WTC11 (cell line): ENCODE data around the gene SEPTIN10. TPM values are rescaled to one million over a fixed set of nuclear protein-coding genes. Genes with fewer than 3 reads are reported as not detected.

ENCODE experiments used
- ARID4B ChIP-seq: sonication (generic); formaldehyde crosslinking; IDR thresholded peaks from 2 replicates; pipeline ENCODE4 v1.8.0; 2023; ENCODE audit warnings: missing genetic modification reagents, mild to moderate bottlenecking, borderline replicate concordance
- ATF1 ChIP-seq: sonication (generic); formaldehyde crosslinking; IDR thresholded peaks from 2 replicates; pipeline ENCODE4 v1.8.1; 2023; ENCODE audit warnings: mild to moderate bottlenecking, moderate library complexity, missing genetic modification reagents
- ATF2 ChIP-seq: sonication (generic); formaldehyde crosslinking; IDR thresholded peaks from 2 replicates; pipeline ENCODE4 v1.8.1; 2022; ENCODE audit warnings: low read depth, missing genetic modification reagents, borderline replicate concordance
- CBFB ChIP-seq: sonication (generic); formaldehyde crosslinking; IDR thresholded peaks from 2 replicates; pipeline ENCODE4 v1.8.1; 2022; ENCODE audit warnings: mild to moderate bottlenecking, low read depth, missing genetic modification reagents
- E2F1 ChIP-seq: sonication (generic); formaldehyde crosslinking; IDR thresholded peaks from 2 replicates; pipeline ENCODE4 v1.8.0; 2022; ENCODE audit warnings: mild to moderate bottlenecking, missing genetic modification reagents
- E2F5 ChIP-seq: sonication (generic); formaldehyde crosslinking; IDR thresholded peaks from 2 replicates; pipeline ENCODE4 v1.8.1; 2022; ENCODE audit warnings: mild to moderate bottlenecking, moderate library complexity, missing genetic modification reagents
- ERG ChIP-seq: fragments of 250-450 bp; sonication (Bioruptor Pico); IDR thresholded peaks from 2 replicates; pipeline ENCODE4 v1.8.0; 2021; ENCODE audit warnings: mild to moderate bottlenecking
- ESRRA ChIP-seq: sonication (generic); formaldehyde crosslinking; IDR thresholded peaks from 2 replicates; pipeline ENCODE4 v1.8.1; 2022; ENCODE audit warnings: mild to moderate bottlenecking, missing genetic modification reagents, borderline replicate concordance
- JAZF1 ChIP-seq: fragments of 250-450 bp; sonication (Bioruptor Pico); IDR thresholded peaks from 2 replicates; pipeline ENCODE4 v1.9.0; 2021; ENCODE audit warnings: moderate library complexity, mild to moderate bottlenecking, inconsistent platforms
- MAX ChIP-seq: sonication (generic); formaldehyde crosslinking; IDR thresholded peaks from 2 replicates; pipeline ENCODE4 v1.8.0; 2022; ENCODE audit warnings: mild to moderate bottlenecking, missing genetic modification reagents
- MYBL2 ChIP-seq: sonication (generic); formaldehyde crosslinking; IDR thresholded peaks from 2 replicates; pipeline ENCODE4 v1.8.1; 2023; ENCODE audit warnings: mild to moderate bottlenecking, moderate library complexity, missing genetic modification reagents
- NFATC4 ChIP-seq: fragments of 250-450 bp; sonication (Bioruptor Pico); IDR thresholded peaks from 2 replicates; pipeline ENCODE4 v1.9.0; 2021; ENCODE audit warnings: mild to moderate bottlenecking
- NFE2L1 ChIP-seq: sonication (generic); formaldehyde crosslinking; IDR thresholded peaks from 2 replicates; pipeline ENCODE4 v1.8.1; 2023; ENCODE audit warnings: missing genetic modification reagents
- TEAD1 ChIP-seq: sonication (generic); formaldehyde crosslinking; IDR thresholded peaks from 2 replicates; pipeline ENCODE4 v1.8.0; 2022; ENCODE audit warnings: mild to moderate bottlenecking, missing genetic modification reagents
- USF2 ChIP-seq: sonication (generic); formaldehyde crosslinking; IDR thresholded peaks from 2 replicates; pipeline ENCODE4 v1.8.1; 2023; ENCODE audit warnings: mild to moderate bottlenecking, missing genetic modification reagents, moderate library complexity
- ZNF416 ChIP-seq: fragments of 250-450 bp; sonication (Bioruptor Pico); IDR thresholded peaks from 2 replicates; pipeline ENCODE4 v1.9.0; 2021; ENCODE audit warnings: mild to moderate bottlenecking, inconsistent platforms
- total RNA-seq: library from RNA; stranded (reverse); gene quantifications from 3 replicates; pipeline ENCODE4 v1.2.3, GENCODE V29; 2021

Gene SEPTIN10
- total RNA-seq, 1 experiment from 2014 or later, result 86.8 TPM

- TF ChIP-seq ATF2 (CRISPR knock-in tag) (0 out of 2 replicates have a peak, but pooled peaks have one; percentile 18), MAX (CRISPR knock-in tag) (peak; percentile 98), E2F5 (CRISPR knock-in tag) (peak; percentile 23; the same call in 1 of the 2 replicates), NFATC4 (no peak), CBFB (CRISPR knock-in tag) (no peak), MYBL2 (CRISPR knock-in tag) (0 out of 2 replicates have a peak, but pooled peaks have one; percentile 59), ERG (CRISPR knock-in tag) (no peak), NFE2L1 (CRISPR knock-in tag) (peak; percentile 75; the same call in 1 of the 2 replicates), JAZF1 (CRISPR knock-in tag) (no peak), TEAD1 (peak; percentile 89), ESRRA (peak; percentile 75), ZNF416 (CRISPR knock-in tag) (no peak), ATF1 (CRISPR knock-in tag) (no peak; the same call in 1 of the 2 replicates), E2F1 (no peak), USF2 (CRISPR knock-in tag) (peak; percentile 41), ARID4B (CRISPR knock-in tag) (peak; percentile 73; the same call in 1 of the 2 replicates)
- TF ChIP-seq, all 79 proteins: peak for 35
These were observed 1.2 kb upstream of the SEPTIN10 start (continued) for GRCh38 chr2:109614715-109615636.
